Activated B cell treated with CpG ODN at 0.5 μM for 24 hours (primary cell): ENCODE measurements around the gene CTAGE9. TPM values are rescaled to one million over a fixed set of nuclear protein-coding genes. Genes with fewer than 3 reads are reported as not detected.

Experiments used
- ATAC-seq: fragments of 200-7000 bp; cut with Tn5 transposase; one replicate; pipeline ENCODE4 v1.10.0; 2021; ENCODE audit warnings: low read depth, mild to moderate bottlenecking, moderate library complexity
- CTCF ChIA-PET: fragments of 350-600 bp; sonication (Branson Sonifier 250); formaldehyde crosslinking; loops from one replicate; lab custom pipeline; 2021; ENCODE audit warnings: antibody characterized with exemption; lab: Charles Lee
- POLR2A ChIA-PET: fragments of 350-600 bp; sonication (Branson Sonifier 250); formaldehyde crosslinking; loops from one replicate; lab custom pipeline; 2021; ENCODE audit warnings: antibody characterized with exemption; lab: Charles Lee
- DNase-seq: peaks from one replicate; pipeline ENCODE4 v3.0.0; 2022
- H3K27ac Mint-ChIP-seq: one replicate; pipeline ENCODE4 v1.8.0; 2020; ENCODE audit warnings: mixed read lengths
- H3K27me3 Mint-ChIP-seq: one replicate; pipeline ENCODE4 v1.8.0; 2021; ENCODE audit warnings: mixed read lengths
- H3K36me3 Mint-ChIP-seq: one replicate; pipeline ENCODE4 v1.8.0; 2021; ENCODE audit warnings: low read depth, mixed read lengths
- H3K4me1 Mint-ChIP-seq: one replicate; pipeline ENCODE4 v1.8.0; 2021; ENCODE audit warnings: mixed read lengths
- H3K4me3 Mint-ChIP-seq: one replicate; pipeline ENCODE4 v1.8.0; 2020; ENCODE audit warnings: mild to moderate bottlenecking, mixed read lengths
- H3K9me3 Mint-ChIP-seq: one replicate; pipeline ENCODE4 v1.8.0; 2020; ENCODE audit warnings: mixed read lengths
- CTCF ChIP-seq: fragments of 200-600 bp; IDR thresholded peaks from one replicate; pipeline ENCODE4 v1.8.0; 2022; ENCODE audit warnings: antibody characterized with exemption, mild to moderate bottlenecking
- intact Hi-C: fragments of 100-400 bp; cut with micrococcal nuclease; formaldehyde crosslinking; loops from one replicate; pipeline ENCODE4 v1.15.1; 2024
- total RNA-seq: library from RNA; stranded (reverse); gene quantifications from 2 replicates; pipeline ENCODE4 v1.2.3, GENCODE V29; 2022

CTAGE9 gene
- total RNA-seq, 1 donor from 2014 or later, result not detected

DNA sequence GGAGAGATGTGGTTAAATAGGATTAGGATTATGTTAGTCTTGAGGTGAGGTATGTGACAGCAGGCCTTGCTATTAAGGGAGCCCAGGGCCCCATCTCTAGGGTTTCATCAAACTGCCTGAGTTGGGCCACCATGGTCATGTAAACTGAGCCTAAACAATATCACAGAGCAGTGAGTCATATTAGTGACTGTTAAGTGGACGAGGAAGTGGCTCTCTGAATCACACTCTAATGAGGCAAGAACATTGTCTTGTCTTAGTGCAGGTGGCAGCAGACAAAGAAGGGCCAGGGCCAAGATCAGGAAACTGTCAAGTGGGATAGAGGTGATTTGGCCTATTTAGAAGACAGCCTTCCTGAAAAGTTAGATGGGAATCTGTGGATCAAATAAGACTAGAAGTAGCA, 50.6 kb downstream of the CTAGE9 start:
- CTCF ChIA-PET, result no interaction called here
- intact Hi-C loops, result no loop called here
- H3K4me3 Mint-ChIP-seq, result no peak overlapping the region
- no peak overlapping the region for H3K27ac Mint-ChIP-seq
- TF ChIP-seq CTCF, result no peak
- no peaks in the 10 kb centered on the region for H3K9me3 Mint-ChIP-seq
- no peaks in the 10 kb centered on the region for H3K36me3 Mint-ChIP-seq
- POLR2A ChIA-PET, result no interaction called here
- DNase-seq (no peak), ATAC-seq (no peak)
- H3K4me1 Mint-ChIP-seq, result no peaks in the 10 kb centered on the region
- H3K27me3 Mint-ChIP-seq, result no peaks in the 10 kb centered on the region

Other genes starting within 250 kb of the CTAGE9 start
- not detected in 2 replicates for gene ARG1, start 137.8 kb downstream of the CTAGE9 start, total RNA-seq
- gene MED23, start 82.8 kb downstream of the CTAGE9 start, total RNA-seq, result 45.3 and 51.0 TPM in 2 replicates
- 0.07 and 0.29 TPM in 2 replicates for gene ENPP3, start 73.7 kb downstream of the CTAGE9 start, total RNA-seq
- gene OR2A4, start 9.6 kb downstream of the CTAGE9 start, total RNA-seq, result not detected in 2 replicates
- 0.27 and 1.3 TPM in 2 replicates for gene ENPP1, start 97.0 kb upstream of the CTAGE9 start, total RNA-seq
- 0.27 and 0.35 TPM in 2 replicates for gene CCN2, start 240.4 kb upstream of the CTAGE9 start, total RNA-seq